OCI-LY1 (cell line): Measurements from ENCODE around the gene BSPRY.

ENCODE experiments used
- EZH2 ChIP-seq: fragments of 200-600 bp; sonication (generic), shearing (Covaris generic); IDR thresholded peaks from 2 replicates; pipeline ENCODE4 v1.8.0; 2017; ENCODE audit warnings: borderline replicate concordance, mixed run types, mild to moderate bottlenecking, antibody characterized with exemption, low read length, moderate library complexity, mixed read lengths
- TF ChIP-seq, protein P1 (sequence below): fragments of 200-600 bp; sonication (generic), shearing (Covaris generic); IDR thresholded peaks from 2 replicates; pipeline ENCODE4 v1.5.1; 2017; ENCODE audit warnings: mild to moderate bottlenecking, antibody characterized with exemption, low read length, moderate library complexity, mixed read lengths

GRCh38 chr9:113364951-113365350, 15.6 kb downstream of the BSPRY start:
- TF ChIP-seq, protein P1, sequence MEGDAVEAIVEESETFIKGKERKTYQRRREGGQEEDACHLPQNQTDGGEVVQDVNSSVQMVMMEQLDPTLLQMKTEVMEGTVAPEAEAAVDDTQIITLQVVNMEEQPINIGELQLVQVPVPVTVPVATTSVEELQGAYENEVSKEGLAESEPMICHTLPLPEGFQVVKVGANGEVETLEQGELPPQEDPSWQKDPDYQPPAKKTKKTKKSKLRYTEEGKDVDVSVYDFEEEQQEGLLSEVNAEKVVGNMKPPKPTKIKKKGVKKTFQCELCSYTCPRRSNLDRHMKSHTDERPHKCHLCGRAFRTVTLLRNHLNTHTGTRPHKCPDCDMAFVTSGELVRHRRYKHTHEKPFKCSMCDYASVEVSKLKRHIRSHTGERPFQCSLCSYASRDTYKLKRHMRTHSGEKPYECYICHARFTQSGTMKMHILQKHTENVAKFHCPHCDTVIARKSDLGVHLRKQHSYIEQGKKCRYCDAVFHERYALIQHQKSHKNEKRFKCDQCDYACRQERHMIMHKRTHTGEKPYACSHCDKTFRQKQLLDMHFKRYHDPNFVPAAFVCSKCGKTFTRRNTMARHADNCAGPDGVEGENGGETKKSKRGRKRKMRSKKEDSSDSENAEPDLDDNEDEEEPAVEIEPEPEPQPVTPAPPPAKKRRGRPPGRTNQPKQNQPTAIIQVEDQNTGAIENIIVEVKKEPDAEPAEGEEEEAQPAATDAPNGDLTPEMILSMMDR: no peak
- no peak for TF ChIP-seq EZH2
